Fibroblast of lung (primary cell): Measurements from ENCODE around the gene SPDYE6.

Source experiments
- CTCF ChIP-seq, 2 donors: IDR thresholded peaks in 1 of 2; conservative IDR thresholded peaks in 1 of 2; 1 replicate in 1 of 2; 2 replicates in 1 of 2; pipeline ENCODE4 v1.5.1; 2011 to 2012; ENCODE audit warnings: low read length in 2 of 2, control low read depth in 1 of 2, inconsistent platforms in 1 of 2, low read depth in 1 of 2, mild to moderate bottlenecking in 1 of 2
- EZH2 ChIP-seq: IDR thresholded peaks from 2 replicates; pipeline ENCODE4 v1.5.1; 2012; ENCODE audit warnings: low read length, control low read depth, mild to moderate bottlenecking; ENCODE audit errors: missing control alignments

DNA sequence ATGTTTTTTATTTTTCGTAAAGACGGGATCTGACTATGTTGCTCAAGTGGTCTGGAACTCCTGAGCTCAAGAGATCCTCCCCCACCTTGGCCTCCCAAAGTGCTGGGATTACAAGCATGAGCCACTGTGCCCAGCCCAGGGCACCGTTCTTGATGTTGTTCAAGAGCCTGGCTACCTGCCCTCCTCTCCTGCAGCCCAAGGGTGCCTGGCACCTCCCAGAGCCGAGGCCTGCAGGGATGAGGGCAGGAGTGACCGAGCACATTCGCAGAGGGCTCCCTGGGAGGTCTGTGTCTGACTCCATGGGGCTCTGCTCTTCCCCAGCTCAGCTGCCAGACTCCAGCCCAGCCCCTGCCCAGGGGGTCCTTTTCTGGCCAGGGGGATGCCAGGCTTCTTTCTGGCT, 54.2 kb downstream of the SPDYE6 start:
- TF ChIP-seq EZH2 (no peak), CTCF (conservative IDR thresholded peaks at IDR 0.05 in 1 of 2, IDR thresholded peaks at IDR 0.05 in 1 of 2; ENCODE audit: low read depth in 1 of 2, low read length in 2 of 2) (no peak)
